ENCODE measurements around the gene USP47.

DNA sequence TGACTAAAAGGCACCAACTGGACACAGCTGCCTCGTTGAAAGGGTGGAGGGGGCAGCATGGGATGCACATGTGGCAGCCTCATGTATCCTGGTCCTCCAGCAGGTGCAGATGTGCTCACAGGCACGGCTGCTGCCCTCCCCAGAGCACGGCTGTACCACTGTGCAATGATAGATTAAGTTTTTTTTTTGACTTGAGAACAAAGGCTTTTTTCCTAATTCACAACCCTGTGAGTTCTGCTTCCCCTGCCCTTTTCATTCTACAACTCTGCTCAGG, 155.2 kb downstream of the USP47 start:
- TF ChIP-seq, protein P1, sequence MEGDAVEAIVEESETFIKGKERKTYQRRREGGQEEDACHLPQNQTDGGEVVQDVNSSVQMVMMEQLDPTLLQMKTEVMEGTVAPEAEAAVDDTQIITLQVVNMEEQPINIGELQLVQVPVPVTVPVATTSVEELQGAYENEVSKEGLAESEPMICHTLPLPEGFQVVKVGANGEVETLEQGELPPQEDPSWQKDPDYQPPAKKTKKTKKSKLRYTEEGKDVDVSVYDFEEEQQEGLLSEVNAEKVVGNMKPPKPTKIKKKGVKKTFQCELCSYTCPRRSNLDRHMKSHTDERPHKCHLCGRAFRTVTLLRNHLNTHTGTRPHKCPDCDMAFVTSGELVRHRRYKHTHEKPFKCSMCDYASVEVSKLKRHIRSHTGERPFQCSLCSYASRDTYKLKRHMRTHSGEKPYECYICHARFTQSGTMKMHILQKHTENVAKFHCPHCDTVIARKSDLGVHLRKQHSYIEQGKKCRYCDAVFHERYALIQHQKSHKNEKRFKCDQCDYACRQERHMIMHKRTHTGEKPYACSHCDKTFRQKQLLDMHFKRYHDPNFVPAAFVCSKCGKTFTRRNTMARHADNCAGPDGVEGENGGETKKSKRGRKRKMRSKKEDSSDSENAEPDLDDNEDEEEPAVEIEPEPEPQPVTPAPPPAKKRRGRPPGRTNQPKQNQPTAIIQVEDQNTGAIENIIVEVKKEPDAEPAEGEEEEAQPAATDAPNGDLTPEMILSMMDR (IDR thresholded peaks at IDR 0.05 in 8 of 11, conservative IDR thresholded peaks at IDR 0.05 in 3 of 11): no peak
- no peak for TF ChIP-seq POLR2A (IDR thresholded peaks at IDR 0.05)

All from spleen (tissue), 7 donors.